Hematopoietic multipotent progenitor cell treated with erythropoietin and hydrocortisone succinate and interleukin-3 and kit ligand, for 17 days (in vitro differentiated cells): ENCODE results near the gene CKS2.
A peak's percentile ranks its signal among the peaks of the same experiment; 100 is the strongest.
"Not testable (repeated sequence)": the region's sequence is repeated elsewhere in the genome, so short reads cannot be mapped to it uniquely, and the experiment has no call there.

Experiments
- DNase-seq: peaks from one replicate; pipeline ENCODE4 v3.0.0-alpha.2; 2015; ENCODE audit warnings: low spot score

Gene CKS2

DNA sequence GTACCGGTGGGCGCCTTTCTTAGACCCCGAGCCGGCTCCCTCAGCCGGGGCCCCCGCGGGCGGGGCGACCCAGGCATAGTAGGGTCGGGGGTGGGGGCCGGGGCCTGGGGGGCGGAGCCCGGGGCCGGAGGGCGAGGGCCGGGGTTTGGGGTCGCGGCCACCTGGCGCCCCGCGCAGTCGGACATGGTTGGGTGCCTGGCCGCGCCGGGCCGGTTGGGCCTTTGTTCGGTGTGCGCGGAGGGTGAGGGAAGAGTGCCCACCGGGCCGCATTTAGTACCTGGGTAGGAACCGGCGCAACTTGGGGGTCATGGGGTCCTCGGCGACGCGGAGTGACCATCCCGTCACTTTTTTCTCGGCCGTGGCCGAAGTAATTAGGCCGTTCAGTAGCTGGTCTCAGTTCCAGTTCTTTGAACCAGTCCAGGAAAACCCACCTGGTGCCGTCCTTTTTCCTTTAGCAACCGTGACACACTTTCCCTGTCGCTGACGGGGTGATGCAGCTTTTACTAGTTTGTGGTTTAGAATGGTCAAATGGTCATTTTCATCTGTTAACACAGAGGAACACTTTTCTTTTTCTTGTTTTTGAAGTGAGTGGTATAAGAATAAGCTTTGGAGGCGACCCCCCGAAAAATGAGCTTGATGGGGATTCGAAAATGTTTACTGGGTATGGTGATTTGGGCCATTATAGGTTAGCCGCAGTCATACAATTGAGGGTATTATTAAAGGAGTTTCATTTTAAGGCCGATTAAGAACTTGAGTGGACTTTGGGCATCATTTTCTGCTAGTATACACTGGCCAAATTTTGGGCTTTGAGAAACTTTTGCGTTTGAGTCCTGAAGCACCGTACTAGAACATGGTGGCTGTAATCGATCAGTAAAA, 589 bp downstream of the CKS2 start:
- no peak for DNase-seq

DNA sequence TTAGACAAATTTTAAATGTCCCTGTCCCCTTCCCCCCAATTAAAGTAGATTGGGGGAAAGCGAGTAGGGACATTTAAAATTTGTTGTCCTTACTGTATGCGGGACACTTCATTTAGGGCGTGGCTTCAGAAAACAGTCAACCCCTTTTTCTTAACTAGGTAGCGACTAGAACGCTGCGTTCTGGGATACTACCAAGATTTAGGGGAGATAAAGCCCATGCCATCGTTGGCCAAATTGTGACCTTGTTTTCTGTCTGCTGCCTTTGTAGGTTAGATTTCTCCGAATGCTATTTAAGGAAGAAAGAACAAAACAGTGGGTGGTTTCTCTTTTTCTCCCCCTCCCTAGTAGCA, 1.2 kb downstream of the CKS2 start:
- peak; percentile 70 for DNase-seq

DNA sequence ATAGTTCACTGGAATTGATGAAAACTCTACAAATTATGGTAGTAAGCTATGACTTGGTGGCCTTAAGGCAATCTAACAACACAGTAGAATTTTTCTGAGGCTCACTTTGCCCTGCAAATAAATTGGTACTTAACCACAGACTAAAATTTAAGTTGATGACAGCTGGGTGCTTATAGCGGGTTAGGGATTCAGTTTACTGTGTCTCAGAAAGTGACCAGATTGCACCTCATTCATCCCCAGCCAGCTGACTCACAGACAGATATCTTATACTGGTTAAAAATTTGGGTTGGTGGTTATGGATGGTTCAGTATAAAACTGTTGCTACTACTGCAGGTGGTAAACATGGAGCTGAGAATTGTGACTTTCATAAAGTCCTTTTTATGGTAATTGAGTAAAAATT, 2.8 kb downstream of the CKS2 start:
- peak; percentile 34 for DNase-seq

DNA sequence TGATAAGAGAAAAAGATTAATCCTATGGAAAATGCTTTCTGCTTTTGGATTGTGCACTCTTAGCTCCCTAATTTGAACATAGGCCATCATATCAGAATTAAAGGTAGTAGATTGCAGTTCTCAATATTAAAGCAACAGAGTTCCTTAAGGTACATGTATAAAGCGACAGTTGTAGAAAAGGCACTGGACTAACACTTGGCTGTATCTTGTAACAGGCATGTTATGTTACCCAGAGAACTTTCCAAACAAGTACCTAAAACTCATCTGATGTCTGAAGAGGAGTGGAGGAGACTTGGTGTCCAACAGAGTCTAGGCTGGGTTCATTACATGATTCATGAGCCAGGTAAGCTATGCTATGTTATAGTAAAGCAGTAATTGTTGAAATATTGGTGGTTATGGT, 4.0 kb downstream of the CKS2 start:
- no peak for DNase-seq

DNA sequence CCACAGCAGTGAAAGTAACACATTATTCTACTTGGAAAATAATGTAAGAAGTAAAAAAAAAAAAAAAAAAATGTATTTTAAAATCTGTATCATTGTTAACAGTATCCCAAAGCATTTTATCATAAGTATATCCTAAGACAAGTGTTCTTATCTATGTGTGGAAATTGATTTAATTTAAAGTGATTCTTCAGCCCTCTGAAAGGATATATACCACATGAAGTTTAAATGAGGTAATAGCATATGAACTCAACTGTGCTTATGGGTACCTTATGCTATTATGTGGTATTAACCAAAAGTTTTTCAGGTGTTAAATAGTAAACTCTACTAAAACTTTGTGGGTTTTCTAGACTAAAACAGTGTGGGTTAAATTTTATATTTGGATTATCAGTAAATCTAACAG, 4.5 kb downstream of the CKS2 start:
- DNase-seq, result no peak

DNA sequence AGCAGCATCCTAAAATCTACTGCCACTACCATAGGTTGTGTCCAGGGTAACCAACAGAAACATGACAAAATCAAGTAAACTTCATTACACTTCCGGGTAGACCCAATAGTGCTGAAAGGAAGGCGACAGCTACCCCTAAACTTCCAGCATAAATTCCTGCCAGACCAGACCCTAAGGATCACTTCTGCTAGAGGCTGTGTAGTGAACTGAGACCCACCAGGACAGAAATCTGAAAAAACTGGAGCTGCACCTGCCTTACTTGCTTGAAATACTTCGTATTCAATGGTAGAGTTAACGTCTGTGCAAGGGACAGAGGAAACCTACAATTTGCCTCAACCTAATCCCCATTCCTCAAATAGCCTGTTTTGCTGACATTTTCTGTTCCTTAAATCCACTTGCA, 6.3 kb downstream of the CKS2 start:
- no peak for DNase-seq

DNA sequence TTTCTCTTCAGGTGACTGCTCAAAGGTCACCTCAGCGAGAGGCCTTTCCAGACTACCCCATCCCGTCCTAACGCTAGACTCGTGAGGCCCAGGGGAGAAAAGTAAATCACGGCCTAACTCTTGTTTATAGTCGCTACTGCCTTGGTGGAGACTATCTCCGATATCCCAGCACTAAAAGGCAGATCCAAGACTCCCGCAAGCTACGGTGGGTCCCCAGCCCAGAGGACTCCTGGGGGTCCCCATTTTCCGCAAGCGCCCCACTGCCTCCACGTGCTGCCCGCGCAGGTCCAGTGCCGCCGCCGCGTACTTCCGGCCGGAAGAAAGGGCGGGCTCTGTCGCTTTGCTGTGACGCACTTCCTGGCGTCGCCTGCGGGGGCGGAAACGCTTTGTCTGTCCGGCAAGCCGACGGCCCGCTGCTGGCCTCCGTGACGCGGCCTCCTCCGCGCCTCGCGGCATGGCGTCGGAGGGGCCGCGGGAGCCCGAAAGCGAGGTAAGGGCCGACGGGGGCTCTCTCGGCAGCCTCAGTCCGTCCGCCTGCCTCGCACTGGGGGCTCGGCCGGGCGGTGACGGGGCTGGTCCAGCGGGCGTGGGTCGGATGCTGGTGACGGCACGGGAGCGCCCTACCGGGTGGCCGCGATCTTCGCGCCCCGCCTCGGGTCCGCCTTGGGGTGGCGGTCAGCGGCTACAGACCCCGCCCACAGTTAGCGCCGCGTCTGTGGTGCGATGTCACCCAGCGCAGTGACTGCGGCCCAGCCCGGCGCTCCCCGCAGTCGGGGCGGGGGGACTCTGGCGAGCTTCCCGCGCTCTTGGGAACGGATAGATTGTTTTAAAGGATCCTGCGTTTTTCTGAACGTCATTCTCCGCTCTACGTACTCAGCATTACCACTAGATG, 7.4 kb downstream of the CKS2 start, which contains the start of gene SECISBP2:
Gene SECISBP2 (plus strand): TSS at position 378 of the 892 bp plus-strand sequence. CDS start 77 bp downstream, at position 455.
- DNase-seq, result peak; percentile 93

DNA sequence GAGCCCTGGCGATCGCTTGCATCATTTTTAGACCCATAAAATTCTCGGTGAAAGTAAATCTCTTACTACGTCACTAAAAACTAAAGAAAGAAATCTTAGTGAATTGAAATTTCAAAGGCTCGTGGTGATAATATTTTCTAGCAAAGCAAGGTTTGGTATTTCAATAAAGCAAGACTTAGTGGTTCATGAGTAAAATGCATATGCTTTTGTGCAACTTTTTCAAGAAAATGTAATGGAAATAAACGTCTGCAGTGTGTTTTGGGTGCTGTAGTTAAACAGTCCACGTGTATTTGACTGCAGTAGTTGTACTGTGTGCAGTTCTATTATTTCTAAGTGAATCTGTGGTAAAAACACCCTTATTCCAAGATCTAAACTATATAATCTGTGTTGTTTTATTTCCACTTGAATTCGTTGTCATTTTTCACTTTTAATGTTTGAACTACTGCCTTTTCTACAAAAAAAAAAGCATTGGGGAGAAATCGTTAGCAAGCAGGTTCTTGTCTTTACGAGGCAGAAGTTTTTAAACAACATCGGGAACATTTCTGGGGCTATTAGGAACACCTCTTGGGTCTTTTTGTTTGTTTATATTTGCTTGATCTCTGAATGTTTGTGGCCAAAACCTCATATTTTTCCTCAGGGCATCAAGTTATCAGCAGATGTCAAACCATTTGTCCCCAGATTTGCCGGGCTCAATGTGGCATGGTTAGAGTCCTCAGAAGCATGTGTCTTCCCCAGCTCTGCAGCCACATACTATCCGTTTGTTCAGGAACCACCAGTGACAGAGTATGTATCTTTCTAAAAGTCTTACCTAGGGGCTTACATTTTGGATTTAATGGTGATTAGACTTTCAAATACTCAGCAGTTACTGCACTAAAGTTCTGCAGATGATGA, 8.3 kb downstream of the CKS2 start:
- DNase-seq, result peak; percentile 45

DNA sequence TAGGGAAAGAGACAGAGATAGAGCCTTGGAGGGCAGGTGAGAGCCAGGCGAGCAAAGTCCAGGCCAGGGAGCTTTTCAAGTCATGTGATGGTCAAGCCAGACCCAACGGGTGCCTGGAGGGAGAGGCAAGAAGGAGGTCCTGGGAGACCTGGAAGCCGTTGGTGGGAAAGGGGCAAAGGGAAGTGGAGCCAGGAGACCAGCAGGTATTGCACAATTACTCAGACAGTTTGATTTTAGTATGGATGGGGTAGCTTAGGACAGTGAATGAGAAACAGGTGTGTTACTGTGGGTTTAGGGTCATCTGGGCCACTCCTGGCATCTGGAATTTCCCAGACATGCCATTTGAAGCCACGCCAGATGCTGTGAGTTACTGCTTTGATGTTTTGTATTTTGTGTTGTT, 12.4 kb downstream of the CKS2 start:
- peak; percentile 41 for DNase-seq

DNA sequence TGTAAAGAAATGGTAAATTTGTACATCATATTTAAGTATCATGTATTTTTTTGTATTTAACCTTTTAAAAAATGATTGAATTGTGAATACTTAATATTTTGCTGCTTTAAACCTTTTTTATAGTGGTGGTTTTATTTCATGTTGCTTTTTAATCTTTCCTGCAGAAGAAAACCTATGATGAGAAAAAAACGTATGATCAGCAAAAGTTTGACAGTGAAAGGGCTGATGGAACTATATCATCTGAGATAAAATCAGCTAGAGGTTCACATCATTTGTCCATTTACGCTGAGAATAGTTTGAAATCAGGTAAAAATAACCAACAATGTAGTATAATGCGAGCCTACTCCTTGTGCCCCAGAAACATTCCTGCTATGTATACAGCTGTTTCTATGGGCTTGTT, 14.7 kb downstream of the CKS2 start:
- DNase-seq, result no peak

DNA sequence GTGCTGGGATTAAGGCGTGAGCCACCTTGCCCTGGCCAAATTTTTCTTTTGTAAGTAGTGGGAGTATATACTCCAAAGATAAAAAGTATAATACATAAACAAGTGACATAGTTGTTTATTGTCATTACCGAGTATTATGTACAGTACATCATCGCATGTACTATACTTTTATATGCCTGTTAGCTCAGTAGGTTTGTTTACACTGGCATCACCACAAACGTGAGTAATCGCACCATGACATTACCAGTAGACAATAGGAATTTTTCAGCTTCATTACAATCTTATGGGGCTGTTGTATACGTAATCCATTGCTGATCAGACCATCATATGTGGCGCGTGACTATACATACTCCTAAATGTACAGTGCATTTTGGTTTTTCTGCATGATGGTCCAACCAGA, 17.1 kb downstream of the CKS2 start:
- no peak for DNase-seq

DNA sequence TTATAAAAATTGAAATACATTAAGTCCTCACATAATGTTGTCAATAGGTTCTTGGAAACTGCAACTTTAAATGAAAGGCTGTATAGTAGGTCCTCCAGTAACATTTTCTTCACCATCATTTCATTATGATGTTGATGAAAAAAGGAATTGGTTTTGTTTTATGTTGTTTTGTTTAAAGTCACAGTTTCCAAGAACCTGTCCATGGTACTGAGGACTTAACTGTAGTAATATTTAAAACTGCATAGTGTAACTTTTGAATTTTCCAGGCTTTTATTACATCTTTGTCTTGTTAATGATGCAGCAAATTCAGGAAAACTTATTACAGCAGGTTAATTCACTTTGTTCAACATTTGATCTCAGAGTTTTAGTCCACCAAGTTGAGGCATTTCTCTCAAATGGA, 18.9 kb downstream of the CKS2 start:
- no peak for DNase-seq

DNA sequence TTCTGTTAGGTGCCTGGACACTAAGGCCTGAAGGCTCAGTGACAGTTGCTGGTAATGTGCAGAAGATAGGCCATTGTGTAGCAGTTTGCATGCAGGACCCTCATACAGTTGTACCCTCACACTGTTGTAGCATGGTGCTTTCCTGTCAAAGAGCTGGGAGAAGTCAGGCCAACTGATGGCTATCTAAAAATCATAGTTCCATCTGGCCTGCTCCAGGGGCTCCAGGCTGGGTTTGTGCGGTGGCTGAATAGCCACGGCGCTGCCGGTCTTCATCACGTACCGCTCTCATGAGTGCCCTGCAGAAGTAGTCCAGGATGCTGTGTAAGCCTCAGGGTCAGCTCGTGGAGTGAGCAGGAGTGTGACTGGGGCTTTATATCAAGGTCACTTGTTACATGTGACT, 19.5 kb downstream of the CKS2 start:
- DNase-seq, result no peak

DNA sequence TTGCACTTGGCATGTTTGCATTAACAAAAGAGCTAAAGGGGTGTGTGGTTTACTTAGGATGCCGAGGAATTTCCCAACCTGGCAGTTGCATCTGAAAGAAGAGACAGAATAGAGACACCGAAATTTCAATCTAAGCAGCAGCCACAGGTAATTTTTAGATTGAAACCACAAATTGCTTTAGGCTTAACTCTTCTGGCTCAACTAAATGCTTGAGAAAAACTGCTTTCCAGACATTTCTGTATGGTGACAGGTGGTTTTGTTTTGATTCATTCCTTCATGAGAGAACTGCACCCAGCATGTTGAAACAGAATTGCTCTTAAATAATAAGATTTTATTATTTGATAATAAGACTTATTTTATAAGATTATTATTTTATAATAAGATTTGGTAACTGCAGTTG, 28.8 kb downstream of the CKS2 start:
- no peak for DNase-seq

DNA sequence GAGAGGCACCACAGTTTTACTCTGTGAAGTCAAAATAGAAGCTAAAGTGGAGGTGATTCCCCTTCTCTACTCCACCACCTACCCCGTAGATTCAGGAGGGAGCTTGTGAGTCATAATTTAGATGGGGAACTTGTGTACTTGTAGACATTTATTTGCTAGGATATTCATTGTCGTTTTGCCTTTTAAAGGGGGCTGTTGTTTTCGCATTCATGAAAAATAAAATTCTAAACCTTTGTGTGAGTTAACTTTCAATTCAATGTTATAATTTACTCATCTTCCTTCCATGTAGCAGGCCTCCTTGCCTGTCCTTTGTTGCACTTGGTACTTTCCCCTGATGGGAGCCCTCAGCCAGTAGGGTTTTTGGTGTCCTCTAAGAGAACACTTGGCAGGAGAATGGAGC, 29.3 kb downstream of the CKS2 start:
- no peak for DNase-seq

DNA sequence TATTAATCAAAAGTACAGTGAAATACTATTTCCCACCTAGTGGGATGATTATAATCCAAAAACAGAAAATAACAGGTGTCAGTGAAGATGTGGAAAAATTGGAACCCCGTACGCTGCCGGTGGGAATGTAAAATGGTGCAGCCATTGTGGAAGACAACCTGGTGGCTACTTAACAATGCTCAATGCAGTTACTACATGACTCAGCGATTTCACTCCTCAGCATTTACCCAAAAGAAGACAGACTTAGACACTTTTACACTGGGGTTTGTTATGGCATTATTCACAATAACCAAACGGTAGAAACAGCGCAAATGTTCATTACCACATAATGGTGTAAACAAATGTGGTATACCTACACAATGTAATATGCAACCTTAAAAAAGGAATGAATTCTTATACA, 31.2 kb downstream of the CKS2 start:
- DNase-seq, result no peak

DNA sequence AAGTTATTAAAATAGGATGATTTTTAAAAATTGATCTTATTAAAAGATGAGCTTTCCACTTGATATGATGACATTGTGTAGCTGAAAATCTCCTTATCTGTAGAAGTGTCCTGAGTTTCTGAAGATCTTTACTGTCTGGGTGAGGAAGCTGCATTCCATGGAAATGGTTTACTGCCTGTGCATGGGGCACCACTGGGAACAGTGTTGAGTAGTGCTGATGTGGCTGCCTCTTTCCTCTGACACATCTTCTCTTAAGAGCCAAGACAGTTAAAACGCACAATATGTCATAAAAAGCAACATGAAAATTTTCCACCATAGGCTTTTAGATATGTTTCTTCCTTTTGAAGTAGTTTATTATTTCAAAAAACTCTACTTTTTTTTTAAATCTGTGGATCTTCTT, 32.0 kb downstream of the CKS2 start:
- no peak for DNase-seq

DNA sequence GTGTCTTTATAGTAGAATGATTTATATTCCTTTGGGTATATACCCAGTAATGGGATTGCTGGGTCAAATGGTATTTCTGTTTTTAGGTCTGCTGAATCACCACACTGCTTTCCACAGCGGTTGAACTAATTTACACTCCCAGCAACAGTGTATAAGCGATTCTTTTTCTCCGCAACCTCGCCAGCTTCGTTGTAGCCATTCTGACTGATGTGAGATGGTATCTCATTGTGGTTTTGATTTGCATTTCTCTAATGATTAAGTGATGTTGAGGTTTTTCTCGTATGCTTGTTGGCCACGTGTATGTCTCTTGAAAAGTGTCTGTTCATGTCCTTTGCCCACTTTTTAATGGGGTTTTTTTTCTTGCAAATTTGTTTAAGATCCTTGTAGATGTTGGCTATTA, 32.8 kb downstream of the CKS2 start:
- not testable (repeated sequence) for DNase-seq

DNA sequence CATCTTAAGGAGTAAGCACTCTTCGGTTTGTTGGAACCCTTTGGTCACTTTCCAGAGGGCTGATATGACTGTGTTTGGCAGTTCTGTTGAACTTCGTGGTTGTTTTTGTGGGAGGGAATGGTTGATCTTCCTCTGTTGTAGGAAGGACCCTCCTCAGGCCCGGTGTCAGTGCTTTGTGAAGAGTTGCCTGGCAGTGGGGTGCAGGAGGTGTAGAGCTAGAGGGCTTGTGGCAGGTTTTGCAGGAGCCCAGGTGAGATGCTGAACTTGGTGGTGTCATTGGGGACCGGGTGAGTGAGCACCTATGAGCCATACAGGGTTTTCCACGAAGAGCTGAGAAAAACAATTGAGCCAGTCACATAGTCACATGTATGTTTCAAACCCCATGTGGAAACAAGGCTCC, 34.5 kb downstream of the CKS2 start:
- no peak for DNase-seq

DNA sequence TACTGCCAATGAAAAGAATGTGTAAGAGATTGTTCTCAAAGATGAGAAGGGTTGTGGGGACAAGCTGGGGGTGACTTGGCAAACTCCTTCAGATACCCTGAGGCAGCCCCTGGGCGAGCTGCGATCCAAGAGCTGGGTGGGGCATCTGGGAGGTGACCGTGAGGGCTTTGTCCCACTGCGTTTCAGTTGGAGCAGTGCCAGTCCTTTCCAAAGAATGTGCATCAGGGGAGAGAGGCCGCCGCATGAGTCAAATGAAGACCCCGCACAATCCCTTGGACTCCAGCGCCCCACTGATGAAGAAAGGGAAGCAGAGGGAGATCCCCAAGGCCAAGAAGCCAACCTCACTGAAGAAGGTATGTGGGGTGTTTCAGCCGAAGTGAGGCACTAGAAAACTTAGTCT, 35.7 kb downstream of the CKS2 start:
- no peak for DNase-seq

DNA sequence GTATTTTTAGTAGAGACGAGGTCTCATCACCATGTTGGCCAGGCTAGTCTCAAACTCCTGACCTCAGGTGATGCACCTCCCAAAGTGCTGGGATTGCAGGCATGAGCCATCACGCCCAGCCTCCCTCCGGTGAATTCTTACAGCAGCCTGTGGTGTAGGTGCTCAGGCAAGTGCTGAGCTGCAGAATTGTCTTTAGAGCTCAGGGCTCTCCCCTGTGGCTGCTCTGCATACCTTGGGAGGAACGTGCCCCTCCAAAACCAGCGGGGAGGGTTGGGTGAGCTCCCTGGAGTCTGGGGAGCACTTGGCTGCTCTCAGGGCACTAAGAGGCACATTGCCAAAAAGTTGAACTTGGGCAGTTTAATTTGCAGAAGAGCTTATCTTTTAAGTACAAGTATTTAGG, 36.7 kb downstream of the CKS2 start:
- no peak for DNase-seq

DNA sequence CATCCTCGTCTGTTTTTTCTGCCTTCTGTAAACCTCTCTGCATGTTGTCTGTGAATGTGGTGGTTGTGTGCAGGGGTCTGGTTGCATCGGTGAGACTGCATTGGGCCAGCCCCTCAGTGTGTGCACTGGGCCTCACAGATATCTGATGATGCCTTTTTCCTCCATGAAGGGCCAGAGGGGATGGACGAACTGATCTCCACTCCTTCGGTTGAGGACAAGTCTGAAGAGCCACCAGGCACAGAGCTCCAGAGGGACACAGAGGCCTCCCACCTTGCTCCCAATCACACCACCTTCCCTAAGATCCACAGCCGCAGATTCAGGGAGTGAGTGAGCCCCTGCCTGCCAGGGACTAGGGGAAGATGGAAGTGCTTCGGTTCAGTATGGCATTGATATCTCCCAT, 38.6 kb downstream of the CKS2 start:
- DNase-seq, result no peak
